ENCODE data around the gene FURIN. TPM values are rescaled to one million over a fixed set of nuclear protein-coding genes. Genes with fewer than 3 reads are reported as not detected.
"Not testable (repeated sequence)": the region's sequence is repeated elsewhere in the genome, so short reads cannot be mapped to it uniquely, and the experiment has no call there.

The FURIN gene
- total RNA-seq, 1 donor from 2014 or later: 33.8 TPM

DNA sequence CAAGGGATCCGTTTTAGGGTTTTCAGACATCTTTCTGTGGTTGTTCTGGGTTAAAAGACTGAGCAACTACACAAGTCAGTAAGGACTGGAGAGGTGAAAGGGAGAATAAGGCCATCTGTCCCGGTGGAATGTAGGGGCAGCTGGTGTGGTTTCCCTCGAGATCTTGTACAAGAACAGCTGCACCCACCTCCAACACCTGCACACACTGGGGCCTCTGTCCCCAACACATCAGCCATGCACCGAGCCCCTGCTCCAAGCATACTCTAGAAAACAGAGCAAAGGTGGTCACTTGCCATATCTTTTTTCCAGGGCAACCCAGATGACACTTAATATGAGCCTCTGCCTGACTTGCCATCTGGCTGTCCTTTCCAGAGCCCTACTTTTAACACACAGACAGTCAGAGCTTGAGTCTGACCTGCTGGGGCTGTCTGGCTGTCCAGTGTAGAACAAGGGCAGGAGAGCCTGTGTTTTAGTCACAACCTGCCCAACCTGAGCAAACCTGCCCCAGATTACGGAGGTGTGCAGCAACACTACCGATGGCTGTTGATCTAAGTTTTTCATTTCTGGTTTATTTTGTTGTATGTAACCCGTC lies 46.9 kb downstream of the FURIN start:
- no peak for DNase-seq (ENCODE audit: low spot score)

GRCh38 chr15:90915808-90916440 lies 47.5 kb downstream of the FURIN start:
- DNase-seq (ENCODE audit: low spot score): peak; percentile 45

DNA sequence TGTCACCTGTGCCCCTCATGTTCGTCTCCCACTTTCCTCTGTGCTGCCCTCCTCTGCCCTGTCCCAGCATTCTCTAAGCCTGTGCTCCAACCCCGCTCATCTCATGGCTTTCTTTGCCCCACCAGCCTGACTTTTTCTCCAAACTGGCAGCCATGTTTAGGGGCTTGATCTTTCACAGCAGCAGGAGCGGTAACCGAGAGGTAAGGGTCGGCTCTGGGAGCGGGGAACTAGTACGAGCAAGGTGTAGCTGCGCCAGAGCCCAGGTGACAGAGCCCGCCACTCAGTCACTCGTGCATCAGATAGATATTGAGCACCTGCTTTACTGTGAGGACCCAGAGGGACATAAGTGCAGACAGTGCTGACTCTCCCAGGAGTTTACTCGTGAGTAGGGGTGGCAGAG lies 48.1 kb downstream of the FURIN start:
- DNase-seq (ENCODE audit: low spot score): no peak

- no peak for DNase-seq (ENCODE audit: low spot score)
Measured at GRCh38 chr15:90917569-90917968, 49.2 kb downstream of the FURIN start.

DNA sequence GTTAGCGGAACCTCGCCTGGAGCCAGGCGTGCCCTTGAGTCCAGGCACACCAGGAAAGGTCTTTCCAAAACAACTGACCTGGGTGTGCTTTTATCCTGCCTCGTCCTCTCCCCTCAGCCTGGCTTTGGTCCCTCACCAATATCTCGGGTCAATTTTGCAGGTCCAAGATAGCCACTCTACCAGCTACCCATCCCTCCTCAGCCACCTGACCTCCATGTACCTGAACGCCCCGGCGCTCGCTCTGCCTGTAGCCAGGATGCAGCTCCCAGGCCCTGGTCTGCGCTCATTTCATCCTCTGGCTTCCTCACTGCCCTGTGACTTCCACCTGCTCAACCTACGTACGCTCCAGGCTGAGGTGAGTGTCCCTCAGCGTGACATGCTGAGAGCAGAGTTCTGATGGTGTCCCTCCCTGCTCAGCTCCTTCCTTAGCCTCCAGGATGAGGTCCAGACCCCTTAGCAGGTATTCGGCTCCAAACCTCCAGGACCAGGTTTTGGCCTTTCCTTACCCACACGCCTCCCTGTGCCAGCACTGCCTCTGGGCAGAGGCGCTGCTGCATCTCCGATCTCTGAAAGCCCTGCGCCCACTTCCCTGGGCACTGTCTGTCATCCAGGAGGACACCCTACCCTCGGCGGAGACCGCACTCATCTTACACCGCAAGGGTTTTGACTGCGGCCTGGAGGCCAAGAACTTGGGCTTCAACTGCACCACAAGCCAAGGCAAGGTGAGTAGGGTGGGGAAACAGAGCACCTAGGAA lies 49.8 kb downstream of the FURIN start:
- DNase-seq (ENCODE audit: low spot score): no peak

GRCh38 chr15:90918835-90919234 lies 50.4 kb downstream of the FURIN start:
- DNase-seq (ENCODE audit: low spot score): no peak

- no peak for DNase-seq (ENCODE audit: low spot score)
Measured at GRCh38 chr15:90921887-90922286, 53.5 kb downstream of the FURIN start.

- DNase-seq (ENCODE audit: low spot score): not testable (repeated sequence)
Measured at GRCh38 chr15:90922712-90923322, 54.4 kb downstream of the FURIN start.

DNA sequence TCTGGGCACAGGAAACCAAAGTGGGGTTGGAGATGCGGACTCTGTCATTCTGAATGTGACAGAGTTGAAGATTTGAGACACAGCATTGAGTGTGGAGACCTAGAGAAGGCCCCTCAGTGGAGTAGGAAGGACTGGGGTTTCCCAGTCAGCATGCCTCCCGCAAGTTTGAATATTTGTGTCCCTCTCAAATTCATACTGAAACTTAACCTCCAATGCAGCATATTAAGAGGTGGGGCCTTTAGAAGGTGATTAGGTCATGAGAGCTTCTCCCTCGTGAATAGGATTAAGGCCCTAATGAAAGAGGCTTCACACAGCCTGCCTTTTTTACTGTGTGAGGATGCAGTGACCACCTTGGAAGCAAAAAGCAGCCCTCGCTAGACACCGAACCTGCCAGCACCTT lies 56.0 kb downstream of the FURIN start:
- DNase-seq (ENCODE audit: low spot score): no peak

DNA sequence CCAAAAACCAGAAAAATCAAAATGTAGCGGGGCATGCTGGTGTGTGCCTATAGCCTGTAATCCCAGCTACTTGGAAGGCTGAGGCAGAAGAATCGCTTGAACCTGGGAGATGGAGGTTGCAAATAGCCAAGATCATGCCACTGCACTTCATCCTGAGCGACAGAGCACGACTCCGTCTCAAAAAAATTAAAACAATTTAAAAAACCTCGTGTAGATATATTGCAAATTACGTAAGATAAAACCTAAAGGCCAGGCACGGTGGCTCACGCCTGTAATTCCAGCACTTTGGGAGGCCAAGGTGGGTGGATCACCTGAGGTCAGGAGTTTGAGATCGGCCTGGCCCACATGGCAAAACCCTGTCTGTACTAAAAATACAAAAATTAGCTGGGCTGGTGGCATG lies 58.4 kb downstream of the FURIN start:
- not testable (repeated sequence) for DNase-seq (ENCODE audit: low spot score)

GRCh38 chr15:90928106-90928505 lies 59.7 kb downstream of the FURIN start:
- DNase-seq (ENCODE audit: low spot score): not testable (repeated sequence)

DNA sequence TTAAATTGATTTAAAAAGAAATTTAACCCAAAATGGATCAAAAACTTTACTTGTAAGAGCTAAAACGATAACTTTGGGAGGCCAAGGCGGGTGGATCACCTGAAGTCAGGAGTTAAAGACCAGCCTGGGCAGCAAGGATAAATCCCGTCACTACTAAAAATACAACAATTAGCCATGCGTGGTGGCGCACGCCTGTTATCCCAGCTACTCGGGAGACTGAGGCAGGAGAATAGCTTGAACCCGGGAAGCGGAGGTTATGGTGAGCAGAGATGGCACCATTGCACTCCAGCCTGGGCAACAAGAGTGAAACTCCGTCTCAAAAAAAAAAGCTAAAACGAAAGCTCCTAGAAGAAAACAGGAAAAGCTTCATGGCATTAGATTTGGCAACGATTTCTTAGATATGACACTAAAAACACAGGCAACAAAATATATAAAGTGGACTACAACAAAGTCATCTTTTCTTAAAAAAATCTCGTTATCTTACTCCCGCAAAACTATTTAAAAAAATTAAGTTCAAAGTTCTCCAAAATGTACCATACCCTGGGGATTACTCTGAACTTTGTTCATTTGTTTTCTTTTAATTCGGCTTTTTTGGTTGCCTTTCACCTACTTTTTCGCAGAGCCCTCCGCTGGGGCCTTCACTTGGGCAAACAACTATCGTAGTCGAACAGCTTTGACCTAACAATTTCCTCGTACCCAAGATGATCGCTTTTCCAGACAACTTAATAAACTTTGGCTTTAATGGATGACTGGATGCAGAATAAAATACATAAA lies 61.0 kb downstream of the FURIN start:
- no peak for DNase-seq (ENCODE audit: low spot score)

- DNase-seq (ENCODE audit: low spot score): no peak
Measured at GRCh38 chr15:90930861-90931574, 62.6 kb downstream of the FURIN start.

- no peak for DNase-seq (ENCODE audit: low spot score)
Measured at GRCh38 chr15:90931575-90931827, 63.1 kb downstream of the FURIN start.

- DNase-seq (ENCODE audit: low spot score): peak; percentile 91
Measured at GRCh38 chr15:90931828-90932659, 63.7 kb downstream of the FURIN start, which contains the start of gene HDDC3. Gene HDDC3 (minus strand): TSS chr15:90932549. CDS start chr15:90932540, 9 bp downstream.

GRCh38 chr15:90932660-90932991 lies 64.2 kb downstream of the FURIN start:
- no peak for DNase-seq (ENCODE audit: low spot score)

All from mucosa of gallbladder (tissue), 1 donor.